SK-N-SH (cell line): Measurements from ENCODE around the gene CACNG3.

Experiments used
- ELF1 ChIP-seq: IDR thresholded peaks from 2 replicates; pipeline ENCODE4 v1.4.0; 2012
- EZH2phosphoT487 ChIP-seq: fragments of 200-600 bp; sonication (generic); IDR thresholded peaks from 2 replicates; pipeline ENCODE4 v1.6.1; 2017; ENCODE audit warnings: low read depth, mixed run types, mild to moderate bottlenecking, antibody characterized with exemption, moderate library complexity, borderline replicate concordance
- NFIC ChIP-seq: IDR thresholded peaks from 2 replicates; pipeline ENCODE4 v1.4.0; 2012; ENCODE audit warnings: borderline replicate concordance
- RAD21 ChIP-seq: IDR thresholded peaks from 2 replicates; pipeline ENCODE4 v1.6.1; 2012; ENCODE audit warnings: mild to moderate bottlenecking, low read length
- REST ChIP-seq: IDR thresholded peaks from 2 replicates; pipeline ENCODE4 v1.6.1; 2012; ENCODE audit warnings: mild to moderate bottlenecking, low read depth, low read length, moderate library complexity
- SIN3A ChIP-seq: IDR thresholded peaks from 2 replicates; pipeline ENCODE4 v1.6.1; 2012; ENCODE audit warnings: low read depth, mild to moderate bottlenecking, low read length, moderate library complexity, borderline replicate concordance
- TAF1 ChIP-seq: IDR thresholded peaks from 2 replicates; pipeline ENCODE4 v1.6.1; 2012; ENCODE audit warnings: low read depth, mild to moderate bottlenecking, low read length, moderate library complexity, borderline replicate concordance
- ZBTB33 ChIP-seq: IDR thresholded peaks from 2 replicates; pipeline ENCODE4 v1.4.0; 2012; ENCODE audit warnings: low read depth, borderline replicate concordance
- TF ChIP-seq, protein P1 (sequence below): fragments of 200-600 bp; sonication (generic); IDR thresholded peaks from 2 replicates; pipeline ENCODE4 v1.6.1; 2017; ENCODE audit warnings: antibody characterized with exemption, mild to moderate bottlenecking, moderate library complexity
- TF ChIP-seq, protein P2 (sequence below): fragments of 150-350 bp; IDR thresholded peaks from 2 replicates; pipeline ENCODE4 v1.6.1; 2017; ENCODE audit warnings: antibody characterized with exemption, low read length, low read depth, borderline replicate concordance

- no peak for TF ChIP-seq ELF1
- TF ChIP-seq, protein P1, sequence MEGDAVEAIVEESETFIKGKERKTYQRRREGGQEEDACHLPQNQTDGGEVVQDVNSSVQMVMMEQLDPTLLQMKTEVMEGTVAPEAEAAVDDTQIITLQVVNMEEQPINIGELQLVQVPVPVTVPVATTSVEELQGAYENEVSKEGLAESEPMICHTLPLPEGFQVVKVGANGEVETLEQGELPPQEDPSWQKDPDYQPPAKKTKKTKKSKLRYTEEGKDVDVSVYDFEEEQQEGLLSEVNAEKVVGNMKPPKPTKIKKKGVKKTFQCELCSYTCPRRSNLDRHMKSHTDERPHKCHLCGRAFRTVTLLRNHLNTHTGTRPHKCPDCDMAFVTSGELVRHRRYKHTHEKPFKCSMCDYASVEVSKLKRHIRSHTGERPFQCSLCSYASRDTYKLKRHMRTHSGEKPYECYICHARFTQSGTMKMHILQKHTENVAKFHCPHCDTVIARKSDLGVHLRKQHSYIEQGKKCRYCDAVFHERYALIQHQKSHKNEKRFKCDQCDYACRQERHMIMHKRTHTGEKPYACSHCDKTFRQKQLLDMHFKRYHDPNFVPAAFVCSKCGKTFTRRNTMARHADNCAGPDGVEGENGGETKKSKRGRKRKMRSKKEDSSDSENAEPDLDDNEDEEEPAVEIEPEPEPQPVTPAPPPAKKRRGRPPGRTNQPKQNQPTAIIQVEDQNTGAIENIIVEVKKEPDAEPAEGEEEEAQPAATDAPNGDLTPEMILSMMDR = no peak
- TF ChIP-seq, protein P2, sequence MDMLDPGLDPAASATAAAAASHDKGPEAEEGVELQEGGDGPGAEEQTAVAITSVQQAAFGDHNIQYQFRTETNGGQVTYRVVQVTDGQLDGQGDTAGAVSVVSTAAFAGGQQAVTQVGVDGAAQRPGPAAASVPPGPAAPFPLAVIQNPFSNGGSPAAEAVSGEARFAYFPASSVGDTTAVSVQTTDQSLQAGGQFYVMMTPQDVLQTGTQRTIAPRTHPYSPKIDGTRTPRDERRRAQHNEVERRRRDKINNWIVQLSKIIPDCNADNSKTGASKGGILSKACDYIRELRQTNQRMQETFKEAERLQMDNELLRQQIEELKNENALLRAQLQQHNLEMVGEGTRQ = no peak
- no peak for TF ChIP-seq ZBTB33
- TF ChIP-seq TAF1 = no peak
- no peak for TF ChIP-seq REST
- no peak for TF ChIP-seq RAD21
- no peak for TF ChIP-seq NFIC
- TF ChIP-seq EZH2phosphoT487 = no peak
- no peak for TF ChIP-seq SIN3A
Measured at GRCh38 chr16:24208710-24209109, 47.4 kb upstream of the CACNG3 start.
